ENCODE results near the gene HOXB1. TPM values are rescaled to one million over a fixed set of nuclear protein-coding genes. Genes with fewer than 3 reads are reported as not detected.

HOXB1 gene
- total and polyA plus RNA-seq, 8 donors: 0.28 TPM; not detected in 7

- no peak for TF ChIP-seq CTCF (IDR thresholded peaks at IDR 0.05)
- no peak for TF ChIP-seq EP300 (IDR thresholded peaks at IDR 0.05)
- no peak for DNase-seq
- Histone ChIP-seq H3K4me3 (peak overlapping the region; percentile 27 to 57 (median 34)), H3K4me1 (peaks cover 18 to 94% (median 59%) of the 10 kb centered on the region in 4 donors), H3K27ac (peak overlapping the region; percentile 14 to 95 (median 93)), H3K9me3 (no peaks in the 10 kb centered on the region), H3K27me3 (peaks cover 0 to 100% (median 47%) of the 10 kb centered on the region in 3 donors), H3K36me3 (no peaks in the 10 kb centered on the region)
- intact Hi-C loops (cut with DNase I; ENCODE audit: low total_unique reads): no loop called here
- 15 to 21% (median 19%) methylated on average over 33 of the region's 33 CpGs for WGBS, 5 donors
Observed at GRCh38 chr17:48568499-48569239, 37.9 kb upstream of the HOXB1 start.

- no peaks in the 10 kb centered on the region for H3K9me3 ChIP-seq
- no peak for DNase-seq
- 36 to 48% (median 43%) methylated on average over 2 of the region's 2 CpGs for WGBS, 5 donors
- intact Hi-C loops (cut with DNase I; ENCODE audit: low total_unique reads): no loop called here
- peak overlapping the region; percentile 27 to 57 (median 34) for H3K4me3 ChIP-seq
- TF ChIP-seq POLR2AphosphoS5 (IDR thresholded peaks at IDR 0.05) (no peak), EP300 (IDR thresholded peaks at IDR 0.05) (no peak), CTCF (IDR thresholded peaks at IDR 0.05) (no peak), POLR2A (IDR thresholded peaks at IDR 0.05) (no peak)
- no peaks in the 10 kb centered on the region for H3K36me3 ChIP-seq
- peak overlapping the region in 4 of 5 donors; percentile 54 to 95 (median 93) for H3K27ac ChIP-seq
- H3K27me3 ChIP-seq: peaks cover 0 to 100% (median 46%) of the 10 kb centered on the region in 3 donors
- peaks cover 24 to 94% (median 61%) of the 10 kb centered on the region in 4 donors for H3K4me1 ChIP-seq
Observed at GRCh38 chr17:48567646-48568354, 37.0 kb upstream of the HOXB1 start.

GRCh38 chr17:48567209-48567608 lies 36.4 kb upstream of the HOXB1 start:
- peak overlapping the region in 1 of 4 donors; percentile 4 for H3K4me3 ChIP-seq
- peak overlapping the region; percentile 5 to 95 (median 93) for H3K27ac ChIP-seq
- H3K36me3 ChIP-seq: no peaks in the 10 kb centered on the region
- WGBS, 5 donors: 19 to 49% (median 32%) methylated on average over 6 of the region's 6 CpGs
- intact Hi-C loops (cut with DNase I; ENCODE audit: low total_unique reads): no loop called here
- H3K4me1 ChIP-seq: peaks cover 28 to 95% (median 61%) of the 10 kb centered on the region in 4 donors
- DNase-seq: no peak
- H3K27me3 ChIP-seq: peaks cover 0 to 100% (median 52%) of the 10 kb centered on the region in 3 donors
- TF ChIP-seq EP300 (IDR thresholded peaks at IDR 0.05) (no peak), POLR2AphosphoS5 (IDR thresholded peaks at IDR 0.05) (no peak), CTCF (IDR thresholded peaks at IDR 0.05) (no peak)
- no peaks in the 10 kb centered on the region for H3K9me3 ChIP-seq

GRCh38 chr17:48566717-48567116 lies 35.9 kb upstream of the HOXB1 start:
- Histone ChIP-seq H3K27ac (peak overlapping the region; percentile 5 to 95 (median 93)), H3K36me3 (no peaks in the 10 kb centered on the region), H3K4me3 (no peak overlapping the region), H3K4me1 (peaks cover 32 to 95% (median 64%) of the 10 kb centered on the region in 4 donors), H3K27me3 (peaks cover 0 to 99% (median 55%) of the 10 kb centered on the region in 3 donors), H3K9me3 (no peaks in the 10 kb centered on the region)
- DNase-seq: no peak
- 39 to 59% (median 44%) methylated on average over 2 of the region's 2 CpGs for WGBS, 5 donors
- no peak for TF ChIP-seq POLR2A (IDR thresholded peaks at IDR 0.05)
- no peak for TF ChIP-seq POLR2AphosphoS5 (IDR thresholded peaks at IDR 0.05)
- TF ChIP-seq CTCF (IDR thresholded peaks at IDR 0.05): no peak
- no peak for TF ChIP-seq EP300 (IDR thresholded peaks at IDR 0.05)
- intact Hi-C loops (cut with DNase I; ENCODE audit: low total_unique reads): no loop called here
